RWPE2 (cell line): ENCODE measurements around the gene MPO.

ENCODE experiments used
- ATAC-seq: fragments of 200-7000 bp; cut with Tn5 transposase; 3 replicates; pipeline ENCODE4 v1.9.1; 2021; ENCODE audit warnings: low read depth
- DNase-seq: peaks from one replicate; pipeline ENCODE4 v3.0.0-alpha.2; 2020; ENCODE audit warnings: low spot score
- H3K27ac ChIP-seq: fragments of 450-650 bp; 2 replicates; pipeline ENCODE4 v1.5.1; 2017; ENCODE audit warnings: mild to moderate bottlenecking; ENCODE audit not compliant: poor library complexity, severe bottlenecking
- H3K27me3 ChIP-seq: fragments of 250-450 bp; sonication (Bioruptor Pico); 2 replicates; pipeline ENCODE4 v1.5.1; 2021; ENCODE audit warnings: mild to moderate bottlenecking, moderate library complexity; ENCODE audit not compliant: insufficient read depth, poor library complexity, severe bottlenecking
- H3K36me3 ChIP-seq: fragments of 250-450 bp; sonication (Bioruptor Pico); 2 replicates; pipeline ENCODE4 v1.5.1; 2020; ENCODE audit warnings: low read depth, mild to moderate bottlenecking, moderate library complexity
- H3K4me1 ChIP-seq: fragments of 250-450 bp; sonication (Bioruptor Pico); 2 replicates; pipeline ENCODE4 v1.5.1; 2021; ENCODE audit warnings: mild to moderate bottlenecking, moderate library complexity; ENCODE audit not compliant: insufficient read depth, poor library complexity, severe bottlenecking
- H3K4me3 ChIP-seq: fragments of 250-450 bp; sonication (Bioruptor Pico); 2 replicates; pipeline ENCODE4 v1.5.1; 2021; ENCODE audit warnings: mild to moderate bottlenecking, moderate library complexity; ENCODE audit not compliant: severe bottlenecking
- H3K9me3 ChIP-seq: fragments of 250-450 bp; sonication (Bioruptor Pico); 2 replicates; pipeline ENCODE4 v1.5.1; 2021; ENCODE audit warnings: mild to moderate bottlenecking, moderate library complexity; ENCODE audit not compliant: severe bottlenecking
- TF ChIP-seq, protein P1 (sequence below): fragments of 450-650 bp; IDR thresholded peaks from one replicate; pipeline ENCODE4 v1.5.1; 2017; ENCODE audit warnings: mild to moderate bottlenecking, moderate library complexity; ENCODE audit not compliant: poor library complexity, severe bottlenecking

MPO gene

DNA sequence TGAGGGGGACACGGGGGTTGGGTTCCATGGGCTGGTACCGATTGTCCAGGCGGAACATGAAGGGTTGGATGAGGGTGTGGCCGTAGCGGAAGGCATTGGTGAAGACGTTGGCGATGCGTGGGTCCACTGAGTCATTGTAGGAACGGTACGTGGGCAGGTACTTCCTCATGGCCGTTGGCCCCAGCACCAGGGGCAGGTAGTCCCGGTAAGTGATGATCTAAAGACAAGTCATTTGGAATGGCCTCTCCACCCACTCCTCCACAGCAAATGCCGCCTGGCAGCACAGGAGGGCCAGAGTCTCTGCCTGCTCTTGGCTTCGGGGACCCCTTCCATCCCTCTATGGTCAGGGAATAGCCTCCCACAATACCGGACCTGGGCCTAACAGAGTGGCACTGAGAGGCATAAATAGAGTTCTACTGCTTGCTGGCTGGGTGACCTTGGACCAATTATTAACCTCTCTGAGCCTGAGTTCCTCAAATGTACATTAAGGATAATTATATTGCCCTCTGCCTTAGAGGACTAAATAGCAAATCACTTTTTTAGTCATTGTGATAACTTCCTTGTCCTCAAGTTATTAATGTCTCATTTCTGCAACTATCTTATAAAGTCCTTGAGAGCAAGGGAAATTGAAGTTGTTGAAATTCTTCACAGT lies 7.2 kb downstream of the MPO start:
- ATAC-seq (no peak), DNase-seq (no peak)
- Histone ChIP-seq H3K9me3 (no peaks in the 10 kb centered on the region), H3K36me3 (no peaks in the 10 kb centered on the region), H3K27me3 (peaks cover 10% of the 10 kb centered on the region), H3K4me1 (no peaks in the 10 kb centered on the region), H3K4me3 (no peak overlapping the region), H3K27ac (no peak overlapping the region)
- TF ChIP-seq, protein P1, sequence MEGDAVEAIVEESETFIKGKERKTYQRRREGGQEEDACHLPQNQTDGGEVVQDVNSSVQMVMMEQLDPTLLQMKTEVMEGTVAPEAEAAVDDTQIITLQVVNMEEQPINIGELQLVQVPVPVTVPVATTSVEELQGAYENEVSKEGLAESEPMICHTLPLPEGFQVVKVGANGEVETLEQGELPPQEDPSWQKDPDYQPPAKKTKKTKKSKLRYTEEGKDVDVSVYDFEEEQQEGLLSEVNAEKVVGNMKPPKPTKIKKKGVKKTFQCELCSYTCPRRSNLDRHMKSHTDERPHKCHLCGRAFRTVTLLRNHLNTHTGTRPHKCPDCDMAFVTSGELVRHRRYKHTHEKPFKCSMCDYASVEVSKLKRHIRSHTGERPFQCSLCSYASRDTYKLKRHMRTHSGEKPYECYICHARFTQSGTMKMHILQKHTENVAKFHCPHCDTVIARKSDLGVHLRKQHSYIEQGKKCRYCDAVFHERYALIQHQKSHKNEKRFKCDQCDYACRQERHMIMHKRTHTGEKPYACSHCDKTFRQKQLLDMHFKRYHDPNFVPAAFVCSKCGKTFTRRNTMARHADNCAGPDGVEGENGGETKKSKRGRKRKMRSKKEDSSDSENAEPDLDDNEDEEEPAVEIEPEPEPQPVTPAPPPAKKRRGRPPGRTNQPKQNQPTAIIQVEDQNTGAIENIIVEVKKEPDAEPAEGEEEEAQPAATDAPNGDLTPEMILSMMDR = no peak

DNA sequence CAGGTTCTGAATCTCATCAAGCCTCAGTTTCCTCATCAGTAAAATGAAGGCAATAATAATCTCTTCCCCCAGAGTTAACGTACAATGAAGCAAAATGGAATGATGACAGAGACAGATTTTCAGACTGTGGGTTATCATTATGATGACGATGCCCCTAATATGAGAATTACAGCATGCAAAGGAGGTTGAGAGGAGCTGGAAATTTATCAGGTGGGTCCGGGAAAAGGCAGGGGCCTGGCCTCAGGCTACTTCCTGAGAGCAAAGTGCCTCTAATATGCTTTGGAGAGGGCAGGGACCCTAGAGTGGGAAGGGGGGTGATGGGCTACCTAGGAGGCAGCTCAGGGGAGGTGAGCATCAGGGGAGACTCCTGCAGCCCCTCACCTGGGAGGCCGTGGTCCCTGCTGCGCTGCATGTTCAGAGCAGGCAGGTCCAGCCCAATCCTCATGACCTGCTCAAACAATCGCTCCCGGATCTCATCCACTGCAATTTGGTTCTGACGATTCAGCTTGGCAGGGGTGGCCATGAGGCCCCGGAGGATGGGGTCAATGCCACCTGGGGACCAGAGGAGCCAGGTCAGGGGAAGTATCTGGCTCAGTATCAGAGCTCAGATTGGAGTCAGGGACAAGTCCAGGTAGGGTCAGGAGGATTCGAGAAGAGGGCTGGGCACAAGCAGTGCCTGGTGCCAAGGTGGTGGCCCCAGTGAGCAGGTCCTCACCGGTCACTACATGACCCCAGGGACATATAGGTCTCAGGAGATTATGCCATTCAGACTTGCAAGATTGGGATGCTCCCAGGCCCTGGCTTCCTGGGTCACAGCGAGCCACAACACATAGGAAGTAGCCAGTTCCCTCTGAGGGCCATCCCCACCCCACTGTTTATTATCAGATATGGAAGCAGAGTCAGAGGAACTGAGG lies 8.1 kb downstream of the MPO start:
- no peak overlapping the region for H3K4me3 ChIP-seq
- ATAC-seq (no peak), DNase-seq (no peak)
- no peaks in the 10 kb centered on the region for H3K9me3 ChIP-seq
- TF ChIP-seq, protein P1 = no peak
- H3K36me3 ChIP-seq = no peaks in the 10 kb centered on the region
- H3K27me3 ChIP-seq = peaks cover 1% of the 10 kb centered on the region
- H3K27ac ChIP-seq = no peak overlapping the region
- no peaks in the 10 kb centered on the region for H3K4me1 ChIP-seq

DNA sequence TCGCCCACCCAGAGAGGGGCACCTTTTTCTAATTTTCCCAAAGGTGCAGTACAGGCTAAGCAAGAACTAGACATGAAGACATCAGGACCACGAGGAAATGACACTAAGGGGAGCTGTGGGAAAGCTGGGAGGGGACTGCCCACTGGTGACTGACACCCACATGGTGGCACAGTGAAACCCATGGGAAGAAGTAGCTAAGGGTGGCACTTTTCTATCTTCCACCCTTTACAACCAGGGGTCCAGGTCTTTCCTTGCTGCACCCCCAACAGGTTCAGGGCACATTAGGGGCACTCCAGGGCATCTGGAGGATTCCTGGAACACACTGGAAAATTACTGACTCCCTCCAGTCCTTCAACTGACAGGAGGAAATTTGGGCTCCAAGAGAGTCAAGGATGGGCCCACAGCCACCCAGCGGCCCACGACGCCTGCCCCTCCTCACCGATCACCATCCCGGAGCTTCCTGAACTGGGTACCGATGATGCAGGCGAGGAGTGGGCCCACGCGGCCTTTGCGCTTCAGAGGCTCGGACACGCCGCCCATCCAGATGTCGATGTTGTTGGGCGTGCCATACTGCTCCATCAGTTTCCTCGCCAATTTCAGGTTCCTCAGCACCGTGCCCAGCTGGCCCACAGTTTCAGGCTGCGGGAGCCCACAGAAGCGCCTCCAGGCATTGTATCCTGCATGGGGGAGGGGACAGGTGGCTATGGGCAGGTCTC lies 9.4 kb downstream of the MPO start:
- ATAC-seq = no peak

DNA sequence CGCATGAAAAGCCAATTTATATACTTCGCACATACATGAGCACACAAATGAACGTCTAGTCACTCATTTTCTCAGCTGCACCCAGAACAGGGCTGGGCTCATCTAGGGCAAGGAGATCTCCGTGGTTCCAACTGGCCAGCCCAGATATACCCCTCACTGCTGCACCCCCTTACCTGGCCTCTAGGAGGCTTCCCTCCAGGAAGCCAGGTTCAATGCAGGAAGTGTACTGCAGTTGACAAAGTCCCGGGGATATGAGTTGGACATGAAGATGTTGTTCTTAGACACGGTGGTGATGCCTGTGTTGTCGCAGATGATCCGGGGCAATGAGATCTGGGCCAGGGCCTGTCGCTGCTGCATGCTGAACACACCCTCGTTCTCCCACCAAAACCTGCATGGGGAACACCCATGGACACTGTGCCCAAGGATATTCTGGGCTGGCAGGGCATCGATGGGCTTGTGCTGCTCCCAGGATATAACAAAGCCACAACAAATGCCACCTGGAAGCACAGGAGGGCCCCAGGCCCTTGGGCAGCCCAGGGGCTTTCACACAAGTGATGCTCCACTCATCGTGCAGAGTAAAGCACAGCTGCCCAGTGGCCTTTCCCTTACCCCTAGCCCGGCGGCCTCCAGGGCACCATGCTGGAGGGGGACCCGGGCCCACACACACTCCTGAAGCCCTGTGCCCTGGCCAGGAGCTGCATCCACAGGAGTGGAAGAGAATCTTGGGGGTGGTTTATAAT lies 10.1 kb downstream of the MPO start:
- H3K27ac ChIP-seq = no peak overlapping the region
- TF ChIP-seq, protein P1 = no peak
- H3K36me3 ChIP-seq = no peaks in the 10 kb centered on the region
- no peaks in the 10 kb centered on the region for H3K9me3 ChIP-seq
- peak; percentile 57; the same call in 1 of the 3 replicates for ATAC-seq
- peaks cover 4% of the 10 kb centered on the region for H3K27me3 ChIP-seq
- DNase-seq = no peak
- H3K4me3 ChIP-seq = no peak overlapping the region
- H3K4me1 ChIP-seq = no peaks in the 10 kb centered on the region

More for the DNA sequence above, 9.4 kb downstream of the MPO start:
- no peak for DNase-seq
- no peaks in the 10 kb centered on the region for H3K27me3 ChIP-seq
- TF ChIP-seq, protein P1 = no peak
- H3K4me1 ChIP-seq = no peaks in the 10 kb centered on the region
- no peaks in the 10 kb centered on the region for H3K36me3 ChIP-seq
- no peak overlapping the region for H3K27ac ChIP-seq
- H3K9me3 ChIP-seq = no peaks in the 10 kb centered on the region
- no peak overlapping the region for H3K4me3 ChIP-seq
